Esophagus muscularis mucosa (tissue), 4 donors: ENCODE measurements around the gene MXRA7.

ENCODE experiments used
- EP300 ChIP-seq: sonication (generic); formaldehyde crosslinking; IDR thresholded peaks from one replicate; pipeline ENCODE4 v1.6.1; 2017; ENCODE audit warnings: antibody characterized with exemption
- POLR2A ChIP-seq: fragments of 450-650 bp; IDR thresholded peaks from one replicate; pipeline ENCODE4 v1.6.1; 2017; ENCODE audit warnings: antibody characterized with exemption, moderate library complexity, mild to moderate bottlenecking, low read depth
- POLR2AphosphoS5 ChIP-seq, 2 donors: sonication (generic); formaldehyde crosslinking; IDR thresholded peaks; one replicate each; pipeline ENCODE4 v1.6.1; 2017; ENCODE audit warnings: antibody characterized with exemption in 2 of 2
- TF ChIP-seq, protein P1 (sequence below), 3 experiments: fragments of 200-600 bp in 2 of 3; fragments of 450-650 bp in 1 of 3; sonication (generic) in 2 of 3; IDR thresholded peaks; one replicate each; pipeline ENCODE4 v1.5.1; 2017 to 2019; ENCODE audit warnings: antibody characterized with exemption in 3 of 3, mild to moderate bottlenecking in 2 of 3, moderate library complexity in 1 of 3

DNA sequence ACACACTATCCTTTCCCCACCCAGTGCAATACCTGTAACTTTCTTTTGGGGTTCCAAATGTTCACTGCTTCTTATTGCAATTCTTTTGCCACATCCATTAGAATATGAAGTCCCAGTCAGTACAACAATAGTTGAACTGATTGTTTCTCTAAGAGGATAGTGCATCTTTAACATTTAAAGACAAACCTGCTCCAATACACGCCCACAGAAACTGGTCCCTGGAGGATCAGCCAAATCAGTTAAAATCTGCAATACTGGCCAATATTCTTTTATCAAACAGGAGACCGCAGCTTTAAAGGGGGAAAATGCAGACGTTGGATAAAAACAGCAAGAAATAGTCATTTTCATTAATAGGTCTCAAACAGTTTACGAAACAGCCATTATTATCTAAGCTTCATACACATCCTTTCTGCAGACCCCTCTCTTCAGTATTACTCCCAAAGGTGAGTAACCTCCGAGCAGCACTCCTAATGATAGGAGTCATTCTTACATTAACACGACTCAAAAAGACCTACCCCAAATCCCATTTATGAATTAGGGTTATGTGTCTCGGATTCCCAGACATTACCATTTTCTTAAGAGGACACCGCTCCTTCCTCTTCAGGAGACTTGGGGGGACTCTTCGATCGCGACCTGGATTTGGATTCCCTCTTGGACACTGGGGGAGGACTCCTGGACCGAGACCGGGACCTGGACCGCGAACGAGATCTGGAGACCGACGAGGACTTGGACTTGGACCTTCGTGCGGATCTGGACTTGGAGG, 25.0 kb upstream of the MXRA7 start:
- TF ChIP-seq, protein P1, sequence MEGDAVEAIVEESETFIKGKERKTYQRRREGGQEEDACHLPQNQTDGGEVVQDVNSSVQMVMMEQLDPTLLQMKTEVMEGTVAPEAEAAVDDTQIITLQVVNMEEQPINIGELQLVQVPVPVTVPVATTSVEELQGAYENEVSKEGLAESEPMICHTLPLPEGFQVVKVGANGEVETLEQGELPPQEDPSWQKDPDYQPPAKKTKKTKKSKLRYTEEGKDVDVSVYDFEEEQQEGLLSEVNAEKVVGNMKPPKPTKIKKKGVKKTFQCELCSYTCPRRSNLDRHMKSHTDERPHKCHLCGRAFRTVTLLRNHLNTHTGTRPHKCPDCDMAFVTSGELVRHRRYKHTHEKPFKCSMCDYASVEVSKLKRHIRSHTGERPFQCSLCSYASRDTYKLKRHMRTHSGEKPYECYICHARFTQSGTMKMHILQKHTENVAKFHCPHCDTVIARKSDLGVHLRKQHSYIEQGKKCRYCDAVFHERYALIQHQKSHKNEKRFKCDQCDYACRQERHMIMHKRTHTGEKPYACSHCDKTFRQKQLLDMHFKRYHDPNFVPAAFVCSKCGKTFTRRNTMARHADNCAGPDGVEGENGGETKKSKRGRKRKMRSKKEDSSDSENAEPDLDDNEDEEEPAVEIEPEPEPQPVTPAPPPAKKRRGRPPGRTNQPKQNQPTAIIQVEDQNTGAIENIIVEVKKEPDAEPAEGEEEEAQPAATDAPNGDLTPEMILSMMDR (IDR thresholded peaks at IDR 0.05) = no peak
- TF ChIP-seq POLR2A (no peak), EP300 (no peak), POLR2AphosphoS5 (IDR thresholded peaks at IDR 0.05) (no peak)
